ENCODE data around the gene USP19.

The USP19 gene

GRCh38 chr3:49132437-49133225 lies 12.0 kb upstream of the USP19 start, which contains the start of gene LAMB2:
Gene LAMB2 (minus strand): TSS chr3:49133050. CDS start chr3:49132867, 183 bp downstream.
- peak; percentile 89 for DNase-seq

DNA sequence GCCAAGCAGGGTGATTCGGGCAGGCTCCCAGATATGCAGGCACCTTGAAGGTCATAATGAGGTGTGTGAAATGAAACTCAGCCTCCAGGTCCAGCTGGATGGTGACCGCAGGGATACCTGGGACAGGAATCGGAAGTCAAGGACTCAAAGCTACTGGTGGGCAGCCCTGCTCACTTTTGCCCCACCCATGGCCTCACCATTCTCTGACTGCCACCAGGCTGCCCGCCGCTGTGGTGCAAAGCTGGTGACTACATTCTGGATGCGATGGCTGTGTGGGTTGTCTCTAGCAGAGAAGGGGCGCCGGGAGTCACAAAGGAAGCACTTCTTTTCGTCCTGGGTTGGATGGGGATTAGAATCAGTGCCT lies 11.4 kb upstream of the USP19 start:
- no peak for DNase-seq

DNA sequence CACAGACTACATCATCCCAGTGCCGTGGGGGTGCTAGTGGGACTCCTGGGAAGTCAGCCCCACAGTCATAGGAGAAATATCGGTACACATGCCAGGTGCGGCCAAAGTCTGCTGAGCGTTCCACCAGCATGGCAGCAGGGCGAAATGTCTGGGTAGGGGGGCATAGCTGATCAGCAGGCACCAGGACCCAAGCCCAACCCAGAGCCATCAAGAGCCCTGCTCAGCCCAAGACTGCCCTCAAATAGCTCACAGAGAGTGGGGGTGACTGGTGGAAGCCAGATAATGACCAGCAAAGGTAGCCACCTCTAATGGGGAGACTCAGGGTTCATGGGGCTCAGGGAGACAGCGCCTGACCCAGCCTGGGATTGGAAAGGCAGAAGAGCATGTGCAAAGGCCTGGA lies 11.0 kb upstream of the USP19 start:
- DNase-seq = no peak

- no peak for DNase-seq
These were observed 10.4 kb upstream of the USP19 start for GRCh38 chr3:49131040-49131439.

GRCh38 chr3:49124991-49125670 lies 4.5 kb upstream of the USP19 start:
- DNase-seq = no peak

- no peak for DNase-seq
These were observed 3.6 kb upstream of the USP19 start for GRCh38 chr3:49124203-49124602.

DNA sequence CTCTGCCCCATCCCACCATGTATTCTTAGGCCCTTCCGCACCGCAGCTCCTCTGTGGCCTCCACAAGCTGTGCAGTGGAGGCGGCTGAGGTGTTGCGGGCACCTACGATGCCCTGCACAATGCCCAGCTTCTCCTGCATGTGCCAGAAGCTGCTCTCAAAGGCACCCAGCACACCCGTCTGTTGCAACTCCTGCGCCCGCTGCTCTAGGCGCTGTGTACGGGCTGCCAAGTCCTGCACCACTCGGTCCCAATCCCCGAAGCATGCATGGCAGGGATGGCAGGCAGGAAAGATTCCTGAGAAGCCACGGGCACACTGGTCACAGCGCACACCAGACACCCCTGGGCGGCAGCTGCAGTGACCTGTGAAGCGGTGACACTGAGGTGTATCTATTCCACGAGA lies 3.1 kb upstream of the USP19 start:
- no peak for DNase-seq

GRCh38 chr3:49122886-49123545 lies 2.4 kb upstream of the USP19 start:
- DNase-seq = no peak

DNA sequence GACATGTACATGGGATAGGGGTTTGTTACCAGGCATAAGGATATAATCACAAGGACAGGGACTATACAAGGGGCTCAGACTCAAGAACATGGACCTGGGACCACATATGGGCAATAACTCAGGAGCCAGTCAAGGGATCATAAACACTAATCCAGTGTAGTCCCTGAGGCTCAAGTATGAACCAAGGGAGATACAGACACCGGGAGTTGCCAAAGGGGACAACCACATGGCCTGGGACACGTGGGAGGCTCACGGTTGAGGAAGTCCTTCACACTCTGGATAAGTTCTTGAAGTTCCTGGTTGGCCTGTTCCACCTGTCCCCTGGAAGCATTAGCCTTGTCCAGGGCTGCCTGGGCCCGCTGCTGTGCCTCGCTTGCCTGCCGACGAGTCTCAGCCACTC lies 1.8 kb upstream of the USP19 start:
- DNase-seq = no peak

- DNase-seq = no peak
These were observed 1.4 kb upstream of the USP19 start for GRCh38 chr3:49122022-49122421.

DNA sequence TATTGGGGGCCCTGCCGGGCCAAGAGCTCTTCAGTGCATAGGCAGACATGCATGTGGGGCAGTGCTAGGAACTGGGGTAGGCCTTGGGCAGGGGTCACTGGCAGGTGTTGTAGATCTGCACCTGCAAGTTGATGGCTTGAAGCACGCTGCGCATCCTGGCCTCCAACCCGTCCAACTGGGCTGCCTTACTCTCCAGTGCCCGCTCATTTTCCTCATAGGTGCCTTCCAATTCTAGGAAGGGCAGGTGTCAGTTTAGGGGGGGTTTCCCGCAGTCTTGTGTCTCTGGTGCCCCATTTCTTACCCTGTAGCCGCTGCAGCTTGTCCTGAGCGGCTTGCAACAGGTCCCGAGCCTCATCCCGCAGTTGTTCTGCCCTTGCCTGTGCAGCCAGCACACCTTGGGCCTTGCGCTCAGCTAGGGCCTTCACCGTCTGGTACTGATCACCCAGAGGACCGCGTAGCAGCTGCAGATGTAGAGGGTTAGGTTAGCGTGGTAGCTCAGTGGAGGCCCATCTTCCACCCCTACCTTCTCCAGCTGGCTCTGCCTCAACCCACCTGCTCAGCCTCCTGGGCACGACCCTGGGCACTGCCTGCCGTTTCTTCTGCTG lies 611 bp upstream of the USP19 start:
- no peak for DNase-seq

GRCh38 chr3:49120096-49120437 lies 556 bp downstream of the USP19 start:
- DNase-seq = no peak

- no peak for DNase-seq
These were observed 1.2 kb downstream of the USP19 start for GRCh38 chr3:49119439-49119838.

GRCh38 chr3:49119036-49119435 lies 1.6 kb downstream of the USP19 start:
- DNase-seq = no peak

GRCh38 chr3:49112262-49112661 lies 8.4 kb downstream of the USP19 start:
- DNase-seq = no peak

DNA sequence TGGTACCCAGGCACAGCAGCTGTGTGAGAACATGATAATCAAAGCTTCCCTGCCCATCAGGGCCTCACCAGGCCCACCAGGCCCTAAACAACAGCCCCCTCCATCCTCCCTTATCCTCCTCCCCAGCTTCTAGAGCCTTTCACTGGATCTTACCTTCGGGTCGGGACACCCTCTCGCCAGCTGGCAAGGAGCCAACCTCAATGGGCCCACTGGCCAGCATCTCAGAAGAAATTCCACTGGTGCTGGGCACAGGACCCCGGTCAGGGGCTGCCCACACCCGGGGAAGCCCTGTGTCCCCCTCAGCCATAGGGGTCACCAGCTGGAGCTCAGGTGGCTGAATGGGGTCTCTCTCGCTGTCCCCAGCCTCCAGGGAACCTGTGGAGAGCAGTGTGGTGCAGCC lies 9.3 kb downstream of the USP19 start:
- no peak for DNase-seq

GRCh38 chr3:49110780-49111179 lies 9.8 kb downstream of the USP19 start:
- no peak for DNase-seq

DNA sequence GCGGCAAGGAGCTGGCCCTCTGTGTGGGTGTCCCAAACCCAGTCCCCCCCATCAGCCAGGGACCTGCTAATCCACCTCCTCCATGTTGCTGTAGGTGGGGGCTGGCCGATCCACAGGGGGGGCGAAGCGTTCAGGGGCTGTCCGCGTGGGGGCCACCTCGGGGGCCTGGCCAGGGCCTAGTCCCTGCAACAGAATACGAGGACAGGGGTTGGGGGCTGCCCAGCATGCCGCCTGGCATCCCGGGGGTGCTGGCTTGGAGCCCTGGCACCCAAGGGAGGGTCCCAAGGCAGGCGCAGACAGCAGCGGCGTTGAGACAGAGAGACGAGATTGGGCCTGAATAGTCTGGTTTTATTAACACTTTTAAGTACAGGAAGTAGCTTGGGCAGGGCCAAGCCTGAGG lies 12.3 kb downstream of the USP19 start:
- DNase-seq = no peak

- peak; percentile 94 for DNase-seq
These were observed 16.0 kb downstream of the USP19 start, which contains the start of gene QARS1 for GRCh38 chr3:49104427-49105291. Gene QARS1 (minus strand): TSS chr3:49104757. CDS start chr3:49104733, 24 bp downstream.

DNA sequence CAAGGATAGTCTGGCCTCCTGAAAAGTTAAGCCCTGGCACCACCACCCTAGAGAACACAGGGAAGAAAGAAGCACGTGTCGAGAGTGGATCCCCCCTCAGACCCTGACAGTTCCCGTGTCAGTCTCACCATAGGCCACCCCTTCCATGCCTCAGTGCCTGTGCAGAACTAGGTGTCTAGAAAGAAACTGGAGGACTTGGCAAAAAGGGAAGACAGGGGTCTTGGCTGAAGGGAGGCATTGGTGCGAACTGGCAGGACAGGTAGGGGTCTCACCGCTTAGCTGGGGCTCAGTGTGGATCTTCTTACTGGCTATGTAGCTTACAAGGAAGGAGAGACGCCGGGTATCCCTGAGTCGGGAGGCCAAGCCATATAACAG lies 16.6 kb downstream of the USP19 start:
- no peak for DNase-seq

- no peak for DNase-seq
These were observed 20.5 kb downstream of the USP19 start for GRCh38 chr3:49100046-49100615.

GRCh38 chr3:49098910-49099630 lies 21.6 kb downstream of the USP19 start:
- no peak for DNase-seq

Data from EL (cell line).